ENCODE measurements around the gene STK39.

Gene STK39

DNA sequence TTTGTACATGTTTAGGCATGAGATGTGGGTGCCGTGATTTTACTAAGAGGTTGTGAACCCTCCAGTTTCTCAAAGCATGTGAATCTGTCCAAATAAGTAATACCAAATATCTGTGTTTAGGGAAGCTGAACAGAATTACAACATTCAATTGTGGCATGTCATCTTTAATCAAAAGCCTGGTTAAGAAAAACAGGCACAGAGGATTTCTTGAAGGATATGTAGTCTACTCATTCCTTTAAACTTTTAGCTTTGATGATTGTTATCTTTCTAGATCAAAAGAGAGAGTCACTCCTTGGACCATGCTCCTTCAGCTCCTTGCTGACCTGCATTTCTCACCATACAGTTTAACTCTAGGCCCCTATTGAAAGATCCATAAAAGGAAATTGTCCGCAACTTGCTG lies 296.8 kb downstream of the STK39 start:
- no peak for DNase-seq (ENCODE audit: low spot score)

DNA sequence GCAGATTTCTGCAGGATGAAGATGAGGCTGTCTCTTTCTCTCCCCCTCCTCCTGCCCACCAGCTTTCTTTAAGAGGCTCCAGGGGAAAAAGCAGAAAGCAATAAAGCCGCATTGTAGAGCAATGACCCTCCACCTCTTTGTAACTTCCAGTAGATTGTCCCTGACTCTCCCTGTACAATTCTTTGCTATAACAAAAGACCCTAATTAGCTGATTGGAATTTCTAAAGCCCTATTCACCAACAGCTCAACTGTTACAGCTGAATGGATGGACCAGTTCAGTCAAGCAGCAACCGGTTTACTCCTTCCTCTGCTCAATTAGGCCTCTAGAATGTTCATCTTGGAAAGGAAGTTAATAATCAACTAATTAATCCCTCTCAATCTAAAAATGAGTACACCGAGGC lies 301.0 kb downstream of the STK39 start:
- no peak for DNase-seq (ENCODE audit: low spot score)

DNA sequence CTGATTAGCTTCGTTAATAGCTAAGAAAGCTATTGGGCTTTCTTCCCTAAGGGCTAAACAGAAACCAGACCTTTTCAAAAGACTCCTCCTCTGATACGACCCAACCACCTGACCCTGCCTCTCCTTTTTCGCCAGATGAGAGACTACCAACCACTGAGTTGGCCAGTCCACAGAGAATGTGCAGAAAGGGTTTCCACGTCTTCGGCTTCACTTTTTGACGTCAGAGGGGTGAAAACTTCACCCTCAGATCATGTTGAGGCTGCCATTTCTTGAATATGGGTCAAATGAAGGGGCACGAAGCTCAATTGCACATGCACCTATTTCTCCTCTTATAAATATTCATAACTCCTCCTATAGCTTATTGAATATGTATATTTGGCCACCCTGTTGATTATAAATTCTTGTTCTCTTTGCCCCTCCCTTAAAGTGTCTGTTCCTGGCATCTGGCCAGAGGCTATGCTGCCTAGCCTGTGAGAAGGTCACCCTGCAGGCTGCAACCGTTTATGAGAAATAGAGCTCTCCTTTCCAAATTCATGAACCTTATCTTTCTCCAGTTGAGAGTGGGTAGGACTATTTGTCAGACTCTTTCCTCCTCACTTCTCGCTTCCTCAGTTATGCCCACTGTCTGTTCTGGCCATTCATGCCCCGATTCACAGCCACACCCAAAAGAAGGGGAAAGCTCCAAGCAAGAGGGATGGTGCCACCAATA lies 301.6 kb downstream of the STK39 start:
- DNase-seq (ENCODE audit: low spot score): peak; percentile 13

DNA sequence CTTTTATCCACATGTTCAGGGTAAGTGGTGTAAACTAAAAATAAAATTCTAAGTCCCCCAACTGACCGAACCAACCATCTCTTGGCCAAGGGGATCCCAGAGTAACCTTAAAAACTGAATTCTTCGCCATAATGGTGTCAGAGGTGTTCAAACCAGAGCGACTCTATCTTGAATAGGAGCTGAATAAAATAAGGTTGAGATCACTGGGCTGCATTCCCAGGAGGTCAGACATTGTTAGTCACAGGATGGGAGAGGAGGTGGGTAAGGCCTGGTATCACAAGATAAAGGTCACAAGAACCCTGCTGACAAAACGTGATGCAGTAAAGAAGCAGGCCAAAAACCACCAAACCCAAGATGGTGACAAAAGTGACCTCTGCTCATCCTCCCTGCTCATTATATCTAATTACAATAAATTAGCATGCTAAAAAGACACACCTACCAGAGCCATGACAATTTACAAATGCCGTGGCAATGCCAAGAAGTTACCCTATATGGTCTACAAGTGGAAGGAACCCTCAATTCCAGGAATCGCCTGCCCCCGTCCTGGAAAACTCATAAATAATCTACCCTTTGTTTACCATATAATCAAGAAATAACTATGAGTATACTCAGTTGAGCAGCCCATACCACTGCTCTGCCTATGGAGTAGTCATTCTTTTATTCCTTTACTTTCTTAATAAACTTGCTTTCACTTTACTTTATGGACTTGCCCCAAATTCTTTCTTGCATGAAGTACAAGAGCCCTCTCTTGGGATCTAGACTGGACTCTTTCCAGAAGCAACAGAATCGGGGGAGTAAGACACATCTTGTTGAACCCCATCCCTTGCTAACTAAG lies 302.4 kb downstream of the STK39 start:
- no peak for DNase-seq (ENCODE audit: low spot score)

DNA sequence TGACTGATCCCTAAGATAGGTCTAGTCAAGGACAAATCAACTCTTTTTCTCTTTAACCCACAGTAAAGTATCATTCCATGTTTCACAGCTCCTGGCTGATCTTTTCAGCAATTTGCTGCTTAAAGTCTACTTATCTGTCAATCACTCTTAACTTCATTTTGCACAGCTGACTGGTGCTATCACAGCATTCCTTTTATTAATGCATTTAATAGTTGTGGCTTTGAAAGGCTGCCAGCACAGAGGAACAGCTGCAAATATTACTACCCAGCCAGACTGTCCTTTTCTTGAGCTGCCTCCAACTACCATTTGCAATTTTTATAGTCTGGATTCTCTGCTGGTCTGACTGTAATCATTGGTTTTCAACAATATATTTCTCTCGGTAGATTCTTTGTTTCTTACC lies 303.5 kb downstream of the STK39 start:
- no peak for DNase-seq (ENCODE audit: low spot score)

DNA sequence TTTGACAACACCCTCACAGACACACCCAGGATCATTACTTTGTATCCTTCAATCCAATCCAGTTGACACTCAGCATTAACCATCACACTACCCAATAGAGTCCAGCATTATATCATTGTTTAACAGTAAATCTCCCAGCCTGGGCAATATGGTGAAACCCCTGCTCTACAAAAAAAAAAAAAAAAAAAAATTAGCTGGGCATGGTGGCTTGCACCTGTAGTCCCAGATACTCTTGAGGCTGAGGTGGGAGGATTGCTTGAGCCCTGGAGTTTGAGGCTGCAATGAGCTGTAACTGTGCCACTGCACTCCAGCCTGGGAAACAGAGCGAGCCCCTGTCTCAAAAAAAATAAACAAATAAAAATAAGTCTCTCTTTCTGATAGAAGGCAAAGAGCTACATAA lies 304.0 kb downstream of the STK39 start:
- DNase-seq (ENCODE audit: low spot score): no peak

DNA sequence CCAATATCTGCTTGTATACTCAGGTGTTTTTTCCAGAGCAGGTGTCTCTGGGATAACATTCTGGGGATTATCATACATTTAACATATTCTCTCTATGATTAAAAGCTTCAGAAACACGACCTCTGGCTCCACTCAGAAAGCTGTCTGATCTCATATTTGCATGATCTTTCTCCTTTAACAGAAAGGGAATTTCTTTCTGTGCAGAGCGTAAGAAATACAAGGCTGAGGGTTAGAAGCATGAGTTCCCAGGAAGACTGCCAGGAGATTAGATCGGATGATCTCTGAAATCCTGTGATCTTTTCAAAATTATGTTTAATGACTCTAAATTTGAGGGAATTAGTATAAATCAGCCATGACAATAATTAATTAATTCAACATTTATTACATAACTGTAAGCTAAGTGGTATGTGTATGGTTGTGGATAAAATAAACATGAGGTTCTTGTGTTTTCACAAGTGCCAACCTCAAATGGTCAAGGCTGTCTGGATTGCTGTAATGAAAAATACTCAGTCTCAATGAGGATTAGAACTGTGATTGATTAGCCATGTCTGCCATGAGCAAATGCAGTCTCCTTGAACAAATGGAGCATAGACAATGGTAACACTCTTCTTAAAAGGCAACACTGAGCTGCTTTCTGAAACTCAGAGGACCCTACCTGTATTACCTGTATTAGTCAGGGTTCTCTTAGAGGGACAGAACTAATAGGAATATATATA lies 304.9 kb downstream of the STK39 start:
- DNase-seq (ENCODE audit: low spot score): no peak

DNA sequence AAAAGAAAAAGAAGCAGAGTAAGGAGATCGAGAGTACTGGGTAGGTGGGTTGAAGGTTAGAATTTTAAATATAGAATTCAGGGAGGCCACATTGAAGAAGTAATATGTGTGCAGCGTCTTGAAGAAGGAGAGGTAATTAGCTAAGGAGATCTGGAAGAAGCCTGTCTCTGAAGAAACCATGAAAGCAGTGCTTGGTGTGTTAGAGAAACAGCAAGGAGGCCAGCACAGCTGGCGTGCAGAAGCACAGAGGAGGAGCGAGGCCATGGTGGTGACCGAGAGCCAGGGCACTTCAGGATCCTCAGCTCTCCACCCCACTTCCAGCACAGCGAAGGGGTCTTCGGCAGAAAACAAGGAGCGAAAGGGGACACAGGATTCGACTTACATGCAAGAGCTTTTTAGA lies 305.8 kb downstream of the STK39 start:
- DNase-seq (ENCODE audit: low spot score): no peak

DNA sequence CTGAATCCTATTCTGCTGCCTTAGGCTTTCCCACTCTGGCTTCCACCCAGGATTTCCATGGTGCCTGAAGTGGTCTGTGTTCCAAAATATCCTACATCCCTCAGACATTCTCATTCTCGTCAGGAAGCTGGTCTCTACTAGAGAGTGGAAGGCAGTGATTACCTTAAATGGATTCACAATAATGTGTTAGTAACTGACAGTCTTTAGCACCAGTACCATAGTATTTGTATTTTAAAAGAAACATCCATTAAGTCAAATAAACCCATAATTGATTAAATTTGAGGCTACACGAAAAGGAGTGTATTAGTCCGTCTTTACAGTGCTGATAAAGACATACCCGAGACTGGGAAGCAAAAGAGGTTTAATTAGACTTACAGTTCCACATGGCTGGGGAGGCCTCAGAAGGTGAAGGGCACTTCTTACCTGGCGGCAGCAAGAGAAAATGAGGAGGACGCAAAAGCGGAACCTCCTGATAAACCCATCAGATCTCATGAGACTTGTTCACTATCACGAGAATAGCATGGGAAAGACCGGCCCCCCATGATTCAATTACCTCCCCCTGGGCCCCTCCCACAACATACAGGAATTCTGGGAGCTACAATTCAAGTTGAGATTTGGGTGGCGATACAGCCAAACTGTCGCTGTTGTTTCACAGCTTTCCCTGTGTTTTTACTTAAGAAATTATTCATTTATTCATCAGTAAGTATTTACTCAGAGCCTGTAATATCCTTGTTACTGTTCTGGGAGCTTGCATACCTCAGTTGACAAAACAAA lies 306.5 kb downstream of the STK39 start:
- no peak for DNase-seq (ENCODE audit: low spot score)

DNA sequence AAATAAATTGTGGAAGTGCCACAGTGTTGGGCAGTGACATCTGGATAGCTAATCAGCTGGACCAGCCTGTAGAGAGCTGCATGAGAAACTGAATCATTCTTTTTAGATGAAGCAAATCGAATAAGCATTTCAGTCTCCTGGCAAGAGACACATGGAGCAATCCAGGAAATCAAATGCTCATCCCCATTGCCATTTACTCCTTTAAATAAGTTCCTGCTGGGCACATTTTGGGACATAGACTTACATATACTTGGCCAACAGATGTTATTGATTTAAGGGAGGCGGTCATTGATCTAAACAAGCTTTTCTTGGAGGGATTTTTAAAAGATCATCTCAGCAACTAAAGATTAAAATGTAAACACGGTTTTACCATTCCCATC lies 307.1 kb downstream of the STK39 start:
- DNase-seq (ENCODE audit: low spot score): no peak

DNA sequence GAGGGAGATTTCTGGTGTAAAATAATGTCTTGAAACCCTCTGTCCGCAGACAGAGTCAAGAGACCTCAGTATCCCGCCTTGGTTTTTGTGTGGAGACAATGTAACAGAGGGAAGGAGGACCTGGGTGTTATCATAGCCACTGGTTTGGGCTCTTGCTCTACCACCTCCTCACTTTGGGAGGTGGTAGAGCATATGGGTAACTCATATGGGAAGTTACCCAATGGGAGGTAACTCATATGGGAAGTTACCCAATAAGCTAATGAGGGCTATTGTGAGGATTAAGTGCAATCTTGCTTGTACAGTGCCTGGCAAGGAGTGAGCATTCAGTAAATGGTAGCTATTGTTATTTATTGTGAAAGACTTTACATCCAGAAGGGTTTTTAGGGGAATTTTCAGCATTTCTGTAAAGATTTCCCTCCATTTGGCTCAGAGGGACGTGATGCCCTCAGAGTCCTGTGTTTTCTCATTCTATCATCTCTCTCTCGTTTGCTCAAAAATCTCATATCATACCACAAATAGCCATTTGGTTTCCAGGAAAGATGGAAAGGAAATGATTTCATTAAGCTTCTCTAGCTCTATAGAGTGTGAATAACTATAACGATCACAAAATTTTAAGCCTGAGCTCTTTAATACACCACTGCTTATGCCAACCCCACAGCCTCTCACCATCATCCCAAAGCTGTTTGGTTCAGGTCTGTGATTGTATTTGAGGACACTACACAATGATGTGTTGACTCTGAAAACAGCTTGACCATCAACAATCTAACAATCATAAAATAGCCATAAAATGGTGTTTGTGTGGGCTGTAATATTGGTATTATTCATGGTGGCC lies 307.7 kb downstream of the STK39 start:
- no peak for DNase-seq (ENCODE audit: low spot score)

DNA sequence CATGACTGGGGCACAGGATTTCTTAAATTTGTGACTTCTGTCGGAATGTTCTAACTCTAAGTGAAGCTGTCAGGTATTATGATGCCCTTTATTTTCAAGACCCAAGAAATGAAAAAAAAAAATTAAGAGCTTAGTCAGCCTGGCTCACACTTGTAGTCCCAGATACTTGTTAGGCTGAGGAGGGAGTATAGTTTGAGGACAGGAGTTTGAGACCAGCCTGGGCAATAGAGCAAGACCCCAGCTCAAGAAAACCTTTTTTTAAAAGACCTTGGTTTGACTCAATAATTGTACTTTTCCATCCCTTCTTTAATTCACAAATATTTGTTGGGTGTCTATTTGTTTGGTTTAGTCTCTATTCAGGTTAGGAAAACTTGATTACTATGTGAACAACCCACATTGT lies 310.0 kb downstream of the STK39 start:
- DNase-seq (ENCODE audit: low spot score): no peak

DNA sequence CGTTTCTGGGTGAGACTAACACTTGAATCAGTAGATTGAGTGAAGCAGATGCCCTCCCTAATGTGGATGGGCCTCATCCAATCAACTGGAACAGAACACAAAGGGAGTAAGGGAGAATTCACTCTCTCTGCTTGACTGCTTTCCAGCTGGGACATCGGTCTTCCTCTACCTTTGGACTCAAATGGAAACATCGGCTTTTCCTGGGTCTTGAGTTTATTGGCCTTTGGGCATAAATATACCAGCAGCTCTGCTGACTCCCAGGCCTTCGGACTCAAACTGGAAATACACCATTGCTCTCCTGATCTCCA lies 311.6 kb downstream of the STK39 start:
- no peak for DNase-seq (ENCODE audit: low spot score)

DNA sequence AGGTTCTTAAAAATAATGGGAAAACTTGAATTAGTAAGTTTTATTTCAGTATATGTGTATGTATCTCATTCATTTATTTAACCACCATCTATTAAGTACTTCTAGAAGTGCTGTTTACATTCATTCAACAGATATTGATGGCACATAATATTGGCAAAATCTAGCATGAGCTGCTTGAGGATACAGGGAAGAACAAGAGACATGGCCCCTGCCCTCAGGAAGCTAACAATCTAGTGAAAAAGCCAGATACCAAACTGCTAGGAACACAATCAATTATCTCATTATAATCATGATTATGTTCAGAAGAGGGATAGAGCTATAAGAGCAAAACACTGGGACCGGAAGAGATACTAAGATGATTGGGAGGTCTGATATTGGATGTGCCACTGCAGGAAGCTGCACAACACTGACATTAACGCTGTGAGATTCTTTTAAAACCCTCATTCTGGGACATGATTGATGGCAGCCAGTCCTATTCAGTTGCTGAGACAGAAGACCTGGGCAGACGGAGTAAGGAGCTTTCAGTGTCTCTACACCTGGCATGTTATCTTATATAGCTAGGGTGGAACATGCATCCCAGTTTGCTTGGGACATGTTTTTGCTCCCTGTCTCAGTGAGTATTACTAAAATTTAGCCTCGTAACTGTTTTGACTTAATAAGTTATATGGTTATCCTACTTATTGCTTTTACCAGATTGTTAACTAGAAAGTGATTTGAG lies 314.1 kb downstream of the STK39 start:
- DNase-seq (ENCODE audit: low spot score): no peak

DNA sequence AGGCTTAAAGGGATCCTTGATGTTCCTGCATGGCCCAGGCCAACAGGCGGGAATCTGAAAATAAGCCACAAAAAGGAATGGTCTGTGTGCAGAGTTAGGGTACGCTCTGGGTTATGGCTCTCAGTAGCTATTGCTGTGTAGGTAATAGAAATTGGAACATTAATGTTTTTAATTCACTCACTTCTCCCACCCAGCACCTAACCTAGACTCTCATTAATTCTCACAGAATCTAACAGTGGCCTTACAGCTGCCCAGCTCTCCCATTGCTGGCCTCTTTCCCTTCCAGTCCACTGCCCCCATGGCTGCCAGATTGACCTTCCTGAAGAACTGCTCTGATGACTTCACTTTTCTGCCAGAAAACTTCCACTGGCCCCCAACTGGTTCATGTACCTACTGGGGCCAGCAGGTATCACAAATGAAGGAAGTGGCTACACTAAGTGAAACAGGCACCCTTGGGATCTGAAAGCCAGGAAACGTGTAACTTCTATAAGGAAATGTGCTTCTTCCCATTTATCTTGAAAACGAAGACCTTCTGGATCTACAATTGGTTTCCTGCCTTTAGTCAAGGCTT lies 315.2 kb downstream of the STK39 start:
- DNase-seq (ENCODE audit: low spot score): no peak

DNA sequence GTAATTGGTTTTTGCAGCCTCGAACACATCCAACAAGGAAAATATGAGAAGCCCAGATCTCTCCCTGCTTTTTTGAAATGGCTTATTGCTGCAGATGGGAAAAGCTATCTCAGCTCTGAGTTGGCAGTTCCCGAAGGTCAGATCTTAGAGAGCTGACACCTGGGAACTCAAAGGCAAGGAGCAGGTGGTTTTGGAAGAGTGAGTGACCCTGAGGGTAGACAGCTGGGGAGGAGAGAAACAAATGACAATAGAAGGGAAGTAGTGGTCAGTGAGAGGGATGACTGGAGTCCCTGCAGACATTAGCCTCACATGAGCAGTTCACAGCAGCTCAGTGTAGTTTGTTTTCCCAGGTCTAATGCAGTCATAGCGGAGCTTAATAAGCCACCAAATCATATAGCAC lies 317.9 kb downstream of the STK39 start:
- DNase-seq (ENCODE audit: low spot score): no peak

DNA sequence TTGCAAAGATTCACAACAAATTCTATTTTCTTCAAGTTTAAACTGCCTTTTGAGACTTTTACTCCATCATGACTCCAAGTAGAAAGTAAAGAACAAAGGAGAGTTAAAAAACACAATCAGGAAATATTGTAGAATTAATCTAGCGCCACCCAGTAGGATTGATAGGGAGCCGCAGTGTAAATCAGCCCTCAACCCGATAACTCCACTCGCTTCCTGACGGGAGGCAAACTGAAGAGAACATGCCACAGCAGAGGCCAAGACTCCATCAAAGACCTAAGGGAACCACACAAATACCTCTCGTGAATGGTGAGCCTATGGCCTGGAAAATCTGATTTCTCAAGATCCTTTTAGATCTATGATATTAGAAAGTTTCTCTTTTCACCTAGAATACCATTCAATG lies 319.0 kb downstream of the STK39 start:
- no peak for DNase-seq (ENCODE audit: low spot score)

DNA sequence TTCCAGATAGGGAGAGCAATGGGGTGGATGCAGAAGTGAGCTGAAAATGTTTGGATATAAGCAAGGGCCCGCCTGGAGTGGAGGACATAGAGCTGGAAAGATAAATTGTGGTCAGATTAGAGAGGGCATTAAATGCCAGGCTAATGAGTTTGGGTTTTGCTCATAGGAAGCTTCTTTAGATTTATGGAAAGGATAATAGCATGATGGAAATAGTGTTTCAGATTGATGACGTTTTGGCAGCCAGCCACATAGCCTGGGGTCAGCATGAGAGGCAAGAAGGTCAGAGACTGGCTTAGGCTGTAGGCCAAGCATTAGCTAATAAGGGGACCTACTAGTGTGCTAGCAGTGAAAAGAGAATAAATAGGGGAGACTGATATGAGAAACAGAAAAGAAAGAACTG lies 321.6 kb downstream of the STK39 start:
- no peak for DNase-seq (ENCODE audit: low spot score)

DNA sequence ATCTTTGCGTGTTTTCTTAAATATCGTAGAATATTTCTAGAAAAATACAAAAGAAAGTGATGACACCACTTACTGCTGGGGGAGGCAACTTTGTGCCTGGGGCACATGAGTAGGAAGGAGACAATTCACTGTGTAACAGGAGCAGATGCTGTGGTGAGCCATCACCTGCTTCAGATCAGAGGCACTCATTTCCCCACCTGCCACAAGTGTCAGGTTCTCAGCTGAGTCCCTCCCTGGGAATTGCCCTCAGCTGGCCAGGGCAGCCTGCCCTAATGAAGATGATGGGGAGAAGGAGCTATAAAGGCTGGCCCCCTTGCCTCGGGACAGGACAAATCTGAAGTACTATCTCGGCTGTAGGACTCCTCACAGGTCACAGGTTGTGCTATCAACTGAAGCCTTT lies 322.8 kb downstream of the STK39 start:
- no peak for DNase-seq (ENCODE audit: low spot score)

DNA sequence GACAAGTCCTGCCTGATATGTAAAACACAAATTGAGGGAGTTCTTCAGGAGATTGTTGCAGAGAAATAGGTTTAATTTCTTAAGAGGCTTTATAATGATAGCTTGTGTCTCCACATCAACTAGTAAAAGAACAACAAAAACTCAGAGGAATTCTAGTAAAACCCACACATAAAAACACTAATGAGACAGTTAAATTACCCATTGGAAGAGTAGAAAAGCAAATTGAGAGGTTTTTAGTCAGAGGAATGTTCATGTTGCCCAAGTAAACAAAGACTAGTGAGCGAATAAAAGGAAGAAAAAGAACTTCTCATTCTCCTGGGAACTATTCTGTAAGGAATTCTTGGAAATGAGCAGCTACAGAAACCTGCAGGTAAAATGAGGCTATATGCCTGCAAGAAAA lies 330.6 kb downstream of the STK39 start:
- no peak for DNase-seq (ENCODE audit: low spot score)

DNA sequence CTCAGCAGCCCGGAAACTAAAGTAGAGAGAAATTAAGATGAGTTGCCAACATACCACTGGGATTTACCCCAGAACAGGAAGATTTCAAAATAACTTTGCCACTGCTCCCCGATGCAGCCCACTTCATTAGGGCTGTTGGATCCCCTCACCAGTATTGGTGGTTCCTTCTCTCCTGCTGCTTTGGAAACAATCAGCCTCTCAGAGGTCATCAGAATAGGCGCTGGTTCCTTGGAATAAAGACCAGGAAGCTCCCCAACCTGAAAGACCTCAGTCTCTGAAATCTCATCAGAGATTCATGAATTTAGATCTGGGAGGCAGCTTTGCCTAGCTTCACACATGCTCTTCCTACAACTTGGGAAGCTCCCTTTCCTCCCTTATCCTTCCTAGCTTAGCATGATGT lies 332.4 kb downstream of the STK39 start:
- DNase-seq (ENCODE audit: low spot score): no peak

All from NAMALWA (cell line).